Measurements from ENCODE around the gene MGMT. TPM values are rescaled to one million over a fixed set of nuclear protein-coding genes. Genes with fewer than 3 reads are reported as not detected.

Gene MGMT
- total and polyA plus RNA-seq, 2 donors (not counting 3 experiments of a cell fraction or from before 2014, with no cell fraction given): 15.0 to 15.2 TPM

GRCh38 chr10:129523031-129523722, 56.1 kb downstream of the MGMT start:
- H3K27me3 ChIP-seq (ENCODE audit: control insufficient read depth in 2 of 2, insufficient read depth in 2 of 2, low read length in 2 of 2): no peaks in the 10 kb centered on the region
- DNase-seq (ENCODE audit: low read depth, low spot score): no peak
- intact Hi-C loops (cut with micrococcal nuclease): no loop called here
- dilution Hi-C loops (cut with MboI; ENCODE audit: extremely low pct_ligation_motif_present, low sequenced_read_pairs): no loop called here
- H3K79me2 ChIP-seq (ENCODE audit: control insufficient read depth, insufficient read depth, low read length): no peaks in the 10 kb centered on the region
- FAIRE-seq: no peak
- H3K27ac ChIP-seq (ENCODE audit: insufficient read depth, low read depth, low read length): no peak overlapping the region
- ChIA-PET CTCF (no interaction called here), POLR2A (no interaction called here)
- H3K4me1 ChIP-seq (ENCODE audit: control insufficient read depth, extremely low read depth, insufficient read depth, low read length): no peaks in the 10 kb centered on the region
- no peak overlapping the region for H3K9ac ChIP-seq (replicated peaks; ENCODE audit: extremely low read depth, insufficient read depth, low read length)
- TF ChIP-seq FOS (IDR thresholded peaks at IDR 0.05; ENCODE audit: borderline replicate concordance, insufficient read depth, low read length): no peak
- TF ChIP-seq EZH2 (IDR thresholded peaks at IDR 0.05; ENCODE audit: borderline replicate concordance, low read depth, low read length, severe bottlenecking): no peak
- no peak for TF ChIP-seq GATA2 (IDR thresholded peaks at IDR 0.05; ENCODE audit: insufficient read depth, insufficient read length, low read depth, low read length)
- no peak for TF ChIP-seq POLR2A (IDR thresholded peaks at IDR 0.05; ENCODE audit: low read depth, low read length)
- TF ChIP-seq MAX (IDR thresholded peaks at IDR 0.05; ENCODE audit: insufficient read depth, insufficient read length): no peak
- no peak for TF ChIP-seq MYC (IDR thresholded peaks at IDR 0.05; ENCODE audit: low read depth, low read length)
- no peak for TF ChIP-seq CTCF (IDR thresholded peaks at IDR 0.05; ENCODE audit: extremely low read depth in 1 of 2, insufficient read depth in 1 of 2, low read depth in 1 of 2, low read length in 2 of 2)
- TF ChIP-seq POLR2AphosphoS5 (IDR thresholded peaks at IDR 0.05; ENCODE audit: insufficient read depth, low read depth, low read length): no peak
- TF ChIP-seq JUN (IDR thresholded peaks at IDR 0.05; ENCODE audit: borderline replicate concordance, insufficient read depth, insufficient read length, low read depth): no peak
- no peak overlapping the region for H2AFZ ChIP-seq (ENCODE audit: low read depth, low read length)
- no peaks in the 10 kb centered on the region for H3K9me3 ChIP-seq (replicated peaks; ENCODE audit: control insufficient read depth, insufficient read depth, low read length)
- H3K4me2 ChIP-seq (ENCODE audit: insufficient read depth, low read length): no peak overlapping the region
- no peak overlapping the region for H3K4me3 ChIP-seq (replicated peaks in 1 of 3; ENCODE audit: insufficient read depth in 1 of 3, low read depth in 1 of 3, low read length in 3 of 3)
- no peaks in the 10 kb centered on the region for H3K36me3 ChIP-seq (ENCODE audit: control insufficient read depth in 2 of 2, extremely low read depth in 1 of 2, insufficient read depth in 2 of 2, low read length in 2 of 2)
- no peaks in the 10 kb centered on the region for H4K20me1 ChIP-seq (replicated peaks; ENCODE audit: control insufficient read depth, extremely low read depth, insufficient read depth, low read length)
- no TSS peak for BruUV-seq (replicated peaks)
- no peaks in the 10 kb centered on the region for H3K9me1 ChIP-seq (replicated peaks; ENCODE audit: control insufficient read depth, extremely low read depth, insufficient read depth, low read length)
